Adrenal gland (tissue), 5 donors: Measurements from ENCODE around the gene SPRED2.

Source experiments
- POLR2A ChIP-seq, 2 donors: fragments of 450-650 bp; IDR thresholded peaks; one replicate each; pipeline ENCODE4 v1.6.1; 2017; ENCODE audit warnings: antibody characterized with exemption in 2 of 2, mild to moderate bottlenecking in 2 of 2, moderate library complexity in 1 of 2
- TF ChIP-seq, protein P1 (sequence below), 6 experiments: fragments of 450-650 bp in 4 of 6; fragments of 200-600 bp in 2 of 6; sonication (generic) in 1 of 6; IDR thresholded peaks; 1 replicate in 5 of 6; 2 replicates in 1 of 6; pipeline versions ENCODE4 v1.5.1 to v1.8.0; 2016 to 2021; ENCODE audit warnings: antibody characterized with exemption in 6 of 6, mild to moderate bottlenecking in 2 of 6, moderate library complexity in 1 of 6
- donor health status: DM: no; HTN: no; CAD: no.

- TF ChIP-seq, protein P1, sequence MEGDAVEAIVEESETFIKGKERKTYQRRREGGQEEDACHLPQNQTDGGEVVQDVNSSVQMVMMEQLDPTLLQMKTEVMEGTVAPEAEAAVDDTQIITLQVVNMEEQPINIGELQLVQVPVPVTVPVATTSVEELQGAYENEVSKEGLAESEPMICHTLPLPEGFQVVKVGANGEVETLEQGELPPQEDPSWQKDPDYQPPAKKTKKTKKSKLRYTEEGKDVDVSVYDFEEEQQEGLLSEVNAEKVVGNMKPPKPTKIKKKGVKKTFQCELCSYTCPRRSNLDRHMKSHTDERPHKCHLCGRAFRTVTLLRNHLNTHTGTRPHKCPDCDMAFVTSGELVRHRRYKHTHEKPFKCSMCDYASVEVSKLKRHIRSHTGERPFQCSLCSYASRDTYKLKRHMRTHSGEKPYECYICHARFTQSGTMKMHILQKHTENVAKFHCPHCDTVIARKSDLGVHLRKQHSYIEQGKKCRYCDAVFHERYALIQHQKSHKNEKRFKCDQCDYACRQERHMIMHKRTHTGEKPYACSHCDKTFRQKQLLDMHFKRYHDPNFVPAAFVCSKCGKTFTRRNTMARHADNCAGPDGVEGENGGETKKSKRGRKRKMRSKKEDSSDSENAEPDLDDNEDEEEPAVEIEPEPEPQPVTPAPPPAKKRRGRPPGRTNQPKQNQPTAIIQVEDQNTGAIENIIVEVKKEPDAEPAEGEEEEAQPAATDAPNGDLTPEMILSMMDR (IDR thresholded peaks at IDR 0.05): no peak
- TF ChIP-seq POLR2A (IDR thresholded peaks at IDR 0.05): no peak
Observed at GRCh38 chr2:65278531-65278981, 153.8 kb downstream of the SPRED2 start.
